IgD-negative memory B cell (primary cell): ENCODE results near the gene FAM170B. TPM values are rescaled to one million over a fixed set of nuclear protein-coding genes. Genes with fewer than 3 reads are reported as not detected.

Experiments used
- H3K27ac Mint-ChIP-seq, 3 donors: one replicate each; pipeline ENCODE4 v1.8.0; 2020 to 2022; ENCODE audit warnings: mild to moderate bottlenecking in 3 of 3, mixed read lengths in 3 of 3, moderate library complexity in 1 of 3
- H3K27me3 Mint-ChIP-seq: one replicate; pipeline ENCODE4 v1.8.0; 2021; ENCODE audit warnings: mixed read lengths
- H3K36me3 Mint-ChIP-seq: one replicate; pipeline ENCODE4 v1.8.0; 2020; ENCODE audit warnings: mild to moderate bottlenecking, mixed read lengths
- H3K4me1 Mint-ChIP-seq, 3 donors: one replicate each; pipeline ENCODE4 v1.8.0; 2020 to 2022; ENCODE audit warnings: mixed read lengths in 3 of 3, mild to moderate bottlenecking in 1 of 3
- H3K4me3 Mint-ChIP-seq, 4 donors: one replicate each; pipeline ENCODE4 v1.8.0; 2020 to 2022; ENCODE audit warnings: mild to moderate bottlenecking in 4 of 4, mixed read lengths in 4 of 4, moderate library complexity in 3 of 4
- H3K9me3 Mint-ChIP-seq, 3 donors: one replicate each; pipeline ENCODE4 v1.8.0; 2020 to 2021; ENCODE audit warnings: mixed read lengths in 3 of 3, mild to moderate bottlenecking in 1 of 3
- polyA plus RNA-seq: library from polyadenylated mRNA; unstranded; fragments of 300-500 nt; fragmentation: Illumina TruSeq; gene quantifications from one replicate; pipeline ENCODE4 v1.2.3, GENCODE V29; 2021

FAM170B gene
- polyA plus RNA-seq, 1 donor from 2014 or later, result not detected

DNA sequence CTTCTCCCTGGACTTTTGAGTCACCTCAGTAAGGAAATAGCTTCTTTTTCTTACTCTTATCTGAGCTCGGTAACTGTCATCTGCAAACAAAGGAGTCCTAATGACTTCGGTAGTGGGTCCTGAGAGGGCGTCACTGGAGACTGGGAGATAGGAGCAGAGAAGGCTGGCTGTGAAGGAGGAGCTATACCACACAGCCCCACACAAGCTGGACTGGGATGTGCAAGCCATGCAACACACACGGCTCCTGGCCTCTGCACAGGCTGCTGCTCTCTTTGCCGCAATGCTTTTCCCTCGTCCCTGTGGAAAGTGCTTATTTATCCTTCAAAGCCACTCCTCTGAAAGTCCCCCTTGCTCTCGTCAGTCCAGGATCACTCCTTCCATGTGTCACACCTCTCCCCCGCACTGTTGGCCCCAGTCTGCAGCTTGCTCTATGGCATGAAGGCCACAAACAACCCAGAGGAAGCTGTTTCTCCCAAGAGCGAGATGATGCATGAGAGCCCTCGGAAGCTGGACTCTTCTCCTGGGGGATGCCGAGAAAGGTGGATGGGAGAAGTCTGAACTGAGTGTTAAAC lies 39.5 kb upstream of the FAM170B start:
- peaks cover 48 to 68% (median 64%) of the 10 kb centered on the region in 3 donors for H3K4me1 Mint-ChIP-seq
- H3K9me3 Mint-ChIP-seq, result no peaks in the 10 kb centered on the region
- no peak overlapping the region for H3K4me3 Mint-ChIP-seq
- H3K36me3 Mint-ChIP-seq, result no peaks in the 10 kb centered on the region
- H3K27me3 Mint-ChIP-seq, result no peaks in the 10 kb centered on the region
- H3K27ac Mint-ChIP-seq, result peak overlapping the region in 2 of 3 donors; percentile 43 to 79

DNA sequence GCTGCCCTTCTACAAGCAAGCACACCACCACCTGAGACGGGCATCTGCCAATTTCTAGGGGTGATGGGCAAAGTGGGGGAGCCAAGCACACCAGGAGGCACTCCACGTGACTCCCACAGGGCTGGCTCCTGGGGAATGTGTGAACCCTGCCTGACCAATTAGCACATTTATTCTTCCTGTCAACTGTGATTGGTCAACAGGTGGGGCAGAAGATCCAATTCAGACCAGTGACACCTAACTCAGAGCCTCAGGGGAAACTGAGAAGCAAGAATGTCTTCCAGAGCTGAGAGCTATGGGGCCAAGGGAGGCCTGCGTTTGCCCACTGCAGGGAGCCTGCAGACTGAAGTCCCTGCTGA lies 38.9 kb upstream of the FAM170B start:
- Mint-ChIP-seq H3K27me3 (no peaks in the 10 kb centered on the region), H3K36me3 (no peaks in the 10 kb centered on the region), H3K27ac (peak overlapping the region in 1 of 3 donors; percentile 37), H3K4me3 (no peak overlapping the region), H3K4me1 (peaks cover 43 to 66% (median 59%) of the 10 kb centered on the region in 3 donors), H3K9me3 (no peaks in the 10 kb centered on the region)

DNA sequence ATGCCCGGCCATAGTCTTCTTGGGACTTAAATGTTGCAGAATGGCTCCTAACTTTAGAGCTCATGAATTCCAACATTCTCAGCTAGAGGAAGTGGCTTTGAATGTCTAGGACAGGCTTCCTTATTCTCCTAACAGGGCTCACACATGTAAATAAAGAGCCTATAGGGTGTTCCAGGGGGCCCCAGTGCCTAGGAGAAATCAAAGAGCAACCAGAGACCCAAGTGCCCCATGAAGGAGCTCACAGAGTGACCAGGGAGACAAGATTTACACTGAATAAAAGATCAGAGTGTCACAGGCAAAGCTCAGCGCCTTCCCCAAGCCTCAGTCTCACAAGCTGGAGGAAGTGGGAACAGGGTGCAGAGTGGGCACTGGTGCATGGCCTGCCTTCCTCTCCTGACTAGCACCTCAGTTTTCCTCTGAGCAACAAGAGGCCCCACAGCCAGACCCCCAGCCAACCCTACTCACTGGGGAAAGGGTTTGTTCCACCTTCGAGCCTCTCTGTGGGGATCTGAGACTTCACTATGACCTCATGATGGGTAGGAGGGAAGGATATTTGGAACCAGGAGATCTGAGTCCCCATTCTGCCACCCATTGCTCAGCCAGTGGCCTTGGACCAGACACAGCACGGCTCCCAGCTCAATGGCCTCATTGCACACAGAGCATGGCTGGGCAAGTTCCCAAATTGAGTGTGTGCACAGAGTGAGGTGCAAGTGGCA lies 38.4 kb upstream of the FAM170B start:
- peak overlapping the region in 1 of 4 donors; percentile 82 for H3K4me3 Mint-ChIP-seq
- H3K9me3 Mint-ChIP-seq, result no peaks in the 10 kb centered on the region
- H3K27ac Mint-ChIP-seq, result peak overlapping the region in 2 of 3 donors; percentile 37 to 80
- H3K27me3 Mint-ChIP-seq, result no peaks in the 10 kb centered on the region
- no peaks in the 10 kb centered on the region for H3K36me3 Mint-ChIP-seq
- H3K4me1 Mint-ChIP-seq, result peaks cover 38 to 60% (median 53%) of the 10 kb centered on the region in 3 donors

DNA sequence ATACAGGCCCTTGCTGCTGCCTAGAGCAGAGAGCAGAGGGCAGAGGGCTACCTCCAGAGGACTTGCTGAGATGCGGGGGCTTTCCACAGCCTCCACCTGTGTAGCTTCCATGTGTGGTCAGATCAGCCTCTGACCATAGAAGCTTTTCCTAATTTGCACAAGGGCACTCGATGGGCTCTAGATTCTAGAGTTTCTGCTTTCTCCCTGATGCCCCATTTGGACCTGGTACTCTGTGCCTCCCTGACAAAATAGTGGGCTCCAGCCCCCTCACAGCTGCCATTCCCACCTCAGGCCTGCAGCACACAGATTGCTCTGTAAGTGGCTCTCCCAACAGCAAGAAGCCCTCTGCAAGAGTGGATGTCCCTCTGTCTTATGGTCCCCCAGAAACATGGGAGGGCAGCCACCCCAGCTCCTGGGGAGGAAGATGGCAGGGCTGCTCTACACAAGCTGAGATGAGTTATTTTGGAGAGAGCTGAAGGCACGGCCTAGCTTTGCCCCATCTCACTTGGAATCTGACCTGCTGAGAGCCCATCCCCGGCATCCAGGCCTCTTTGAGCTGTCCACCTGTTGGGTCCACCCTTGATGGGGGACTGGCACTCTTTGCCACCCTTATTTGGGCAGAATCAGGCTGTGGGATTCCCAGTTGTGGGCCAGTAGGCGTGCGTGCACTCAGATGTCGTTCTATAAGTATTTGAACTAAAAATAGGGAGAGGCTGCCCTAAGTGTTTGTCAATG lies 37.7 kb upstream of the FAM170B start:
- Mint-ChIP-seq H3K4me1 (peaks cover 36 to 56% (median 47%) of the 10 kb centered on the region in 3 donors), H3K27ac (peak overlapping the region in 1 of 3 donors; percentile 80), H3K9me3 (no peaks in the 10 kb centered on the region), H3K4me3 (peak overlapping the region in 2 of 4 donors; percentile 49 to 82), H3K27me3 (no peaks in the 10 kb centered on the region), H3K36me3 (peaks cover 3% of the 10 kb centered on the region)

DNA sequence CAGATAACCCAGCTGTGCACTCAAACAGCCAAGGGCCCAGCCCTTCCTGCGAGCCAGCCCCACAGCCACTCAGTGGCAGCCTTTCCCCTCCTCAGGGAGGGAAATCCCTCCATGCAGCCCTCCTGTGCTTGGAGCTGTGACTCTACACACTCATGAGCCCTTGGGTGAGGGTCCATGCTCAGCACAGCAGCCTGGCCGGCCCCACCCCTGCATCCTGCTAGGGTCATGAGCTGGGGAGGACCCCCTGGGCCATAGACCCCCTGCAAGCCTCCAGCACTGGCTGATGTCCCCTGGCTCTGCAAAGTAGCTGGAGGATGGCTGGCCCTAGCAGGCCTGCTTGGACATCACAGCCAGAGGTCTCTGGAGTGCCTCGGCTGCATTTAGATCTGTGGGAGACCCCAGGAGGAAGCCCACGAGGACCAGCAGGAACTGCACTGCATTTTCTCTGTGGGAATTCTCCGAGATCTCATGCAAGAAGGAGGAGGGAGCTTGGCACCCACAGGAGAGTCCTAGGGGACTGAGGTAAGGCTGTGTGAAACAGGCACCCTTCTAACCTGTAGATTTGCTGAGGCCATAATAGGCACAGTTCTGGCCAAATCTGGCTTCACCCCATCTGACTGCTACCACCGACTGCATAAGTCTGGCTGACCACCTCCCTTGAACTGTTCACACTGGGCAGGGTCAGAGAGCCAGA lies 37.0 kb upstream of the FAM170B start:
- Mint-ChIP-seq H3K9me3 (no peaks in the 10 kb centered on the region), H3K27me3 (no peaks in the 10 kb centered on the region), H3K36me3 (peaks cover 5% of the 10 kb centered on the region), H3K27ac (no peak overlapping the region), H3K4me3 (peak overlapping the region in 2 of 4 donors; percentile 49 to 54), H3K4me1 (peaks cover 34 to 53% (median 42%) of the 10 kb centered on the region in 3 donors)

DNA sequence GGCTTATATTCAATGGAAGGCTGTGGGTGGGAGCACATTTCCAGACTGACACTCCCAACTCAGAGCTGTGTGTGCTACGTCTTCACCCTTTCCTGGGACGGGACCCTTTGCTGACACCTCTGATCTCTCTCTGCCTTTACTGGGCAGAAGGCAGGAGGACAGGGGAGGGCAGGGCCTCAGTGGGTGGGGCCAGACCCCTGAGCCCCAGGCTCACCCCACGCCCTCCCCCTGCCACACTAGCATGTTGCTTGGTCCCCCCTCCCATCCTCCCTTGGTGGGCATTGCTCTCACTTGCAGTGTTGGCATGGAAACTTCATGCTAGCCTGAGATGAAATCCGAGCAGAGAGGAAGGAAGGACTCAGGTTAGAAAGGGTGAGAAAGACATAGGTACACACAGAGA lies 36.0 kb upstream of the FAM170B start:
- peak overlapping the region in 1 of 3 donors; percentile 39 for H3K27ac Mint-ChIP-seq

DNA sequence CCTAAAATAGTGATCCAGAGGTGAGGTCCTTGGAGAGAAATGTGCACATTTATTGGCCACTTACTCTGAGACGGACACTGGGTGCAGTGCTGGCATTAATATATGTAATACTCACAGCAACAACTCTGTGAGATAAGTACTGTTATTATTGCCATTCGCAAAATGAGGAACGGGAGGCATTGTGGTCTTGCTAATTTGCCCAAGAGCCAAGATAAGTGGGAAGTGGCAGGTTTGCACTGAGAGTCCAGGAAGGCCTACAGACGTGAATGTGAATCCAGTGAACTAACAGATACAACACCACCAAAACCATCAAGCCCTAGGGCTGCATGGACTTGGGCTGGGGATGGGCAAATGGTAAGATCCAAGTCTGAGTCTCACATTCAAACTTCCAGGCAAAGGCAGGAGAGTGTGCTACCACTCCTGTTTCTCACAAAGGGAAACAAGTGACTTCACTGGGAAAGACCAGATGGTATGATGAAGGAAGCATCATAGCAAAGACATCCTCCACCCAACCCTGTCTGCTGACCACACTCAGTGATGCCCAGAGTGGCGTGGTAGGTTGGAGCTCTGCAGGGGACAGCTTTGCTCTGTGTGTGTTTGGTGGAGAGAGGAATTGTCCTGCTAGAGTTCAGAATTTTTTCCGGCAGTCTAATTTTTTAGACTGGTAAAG lies 35.1 kb upstream of the FAM170B start:
- no peaks in the 10 kb centered on the region for H3K27me3 Mint-ChIP-seq
- H3K4me1 Mint-ChIP-seq, result peaks cover 33 to 47% (median 35%) of the 10 kb centered on the region in 3 donors
- H3K4me3 Mint-ChIP-seq, result peak overlapping the region in 2 of 4 donors; percentile 76 to 82
- H3K9me3 Mint-ChIP-seq, result no peaks in the 10 kb centered on the region
- H3K36me3 Mint-ChIP-seq, result peaks cover 8% of the 10 kb centered on the region
- peak overlapping the region in 1 of 3 donors; percentile 61 for H3K27ac Mint-ChIP-seq

More for the DNA sequence above, 36.0 kb upstream of the FAM170B start:
- Mint-ChIP-seq H3K27me3 (no peaks in the 10 kb centered on the region), H3K4me1 (peaks cover 32 to 48% (median 37%) of the 10 kb centered on the region in 3 donors), H3K9me3 (no peaks in the 10 kb centered on the region), H3K4me3 (no peak overlapping the region), H3K36me3 (peaks cover 5% of the 10 kb centered on the region)

DNA sequence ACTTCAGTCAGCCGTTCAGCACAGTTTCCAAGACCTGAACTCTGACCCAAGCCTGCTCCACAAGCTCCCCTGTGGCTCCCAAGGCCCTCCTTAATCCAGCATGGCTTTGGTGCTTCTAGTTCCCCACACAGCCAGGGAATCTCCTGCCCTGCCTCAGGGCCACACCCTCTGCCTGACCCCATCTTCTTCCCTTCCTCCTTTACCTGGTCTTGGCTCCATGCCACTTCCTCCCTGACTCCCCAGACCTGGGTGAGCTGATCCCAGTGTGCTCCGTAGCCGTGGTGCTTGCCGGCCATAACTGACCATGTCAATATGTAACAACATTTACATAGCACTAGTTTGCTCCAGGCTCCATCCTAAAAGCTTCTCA lies 34.3 kb upstream of the FAM170B start:
- Mint-ChIP-seq H3K4me3 (peak overlapping the region in 1 of 4 donors; percentile 60), H3K27me3 (no peaks in the 10 kb centered on the region), H3K9me3 (no peaks in the 10 kb centered on the region), H3K4me1 (peaks cover 29 to 42% (median 33%) of the 10 kb centered on the region in 3 donors), H3K36me3 (peaks cover 8% of the 10 kb centered on the region), H3K27ac (peak overlapping the region in 1 of 3 donors; percentile 7)

DNA sequence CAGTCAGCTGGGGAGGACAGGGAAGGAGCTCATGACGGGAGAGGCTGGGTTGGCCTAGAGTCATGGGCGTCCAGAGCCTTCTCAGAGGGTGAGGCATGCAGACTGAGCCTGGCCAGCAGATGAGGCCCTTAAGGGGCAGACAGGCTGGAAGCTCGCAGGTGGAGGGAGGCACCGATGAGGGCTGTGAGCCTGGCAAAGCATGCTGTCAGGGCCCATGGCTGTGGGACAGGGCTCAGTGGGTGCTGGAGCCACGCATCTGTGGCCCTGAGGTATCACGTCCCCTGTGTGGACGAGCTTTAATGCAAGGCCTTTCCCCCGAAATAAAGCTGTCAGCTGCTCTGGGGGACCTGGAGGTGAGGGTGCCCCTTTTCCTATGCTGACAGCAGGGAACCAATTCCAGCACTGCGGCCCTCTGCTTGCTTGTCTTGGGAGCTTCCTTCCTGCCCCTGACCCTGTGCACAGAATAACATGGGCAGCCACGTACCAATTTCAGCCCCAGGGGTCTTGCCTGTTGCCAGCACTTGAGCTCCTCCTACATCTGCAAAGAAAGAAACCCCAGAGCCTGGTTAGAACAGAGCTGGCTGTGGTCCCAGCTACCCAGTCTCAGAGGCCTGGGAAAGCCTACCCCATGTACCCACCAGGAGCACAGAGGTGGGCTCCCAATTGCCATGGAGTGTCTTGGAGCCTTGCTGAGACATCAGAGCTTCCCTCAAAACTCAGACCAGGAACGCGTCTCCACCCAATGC lies 33.8 kb upstream of the FAM170B start:
- Mint-ChIP-seq H3K27ac (peak overlapping the region in 1 of 3 donors; percentile 65), H3K9me3 (no peaks in the 10 kb centered on the region)

DNA sequence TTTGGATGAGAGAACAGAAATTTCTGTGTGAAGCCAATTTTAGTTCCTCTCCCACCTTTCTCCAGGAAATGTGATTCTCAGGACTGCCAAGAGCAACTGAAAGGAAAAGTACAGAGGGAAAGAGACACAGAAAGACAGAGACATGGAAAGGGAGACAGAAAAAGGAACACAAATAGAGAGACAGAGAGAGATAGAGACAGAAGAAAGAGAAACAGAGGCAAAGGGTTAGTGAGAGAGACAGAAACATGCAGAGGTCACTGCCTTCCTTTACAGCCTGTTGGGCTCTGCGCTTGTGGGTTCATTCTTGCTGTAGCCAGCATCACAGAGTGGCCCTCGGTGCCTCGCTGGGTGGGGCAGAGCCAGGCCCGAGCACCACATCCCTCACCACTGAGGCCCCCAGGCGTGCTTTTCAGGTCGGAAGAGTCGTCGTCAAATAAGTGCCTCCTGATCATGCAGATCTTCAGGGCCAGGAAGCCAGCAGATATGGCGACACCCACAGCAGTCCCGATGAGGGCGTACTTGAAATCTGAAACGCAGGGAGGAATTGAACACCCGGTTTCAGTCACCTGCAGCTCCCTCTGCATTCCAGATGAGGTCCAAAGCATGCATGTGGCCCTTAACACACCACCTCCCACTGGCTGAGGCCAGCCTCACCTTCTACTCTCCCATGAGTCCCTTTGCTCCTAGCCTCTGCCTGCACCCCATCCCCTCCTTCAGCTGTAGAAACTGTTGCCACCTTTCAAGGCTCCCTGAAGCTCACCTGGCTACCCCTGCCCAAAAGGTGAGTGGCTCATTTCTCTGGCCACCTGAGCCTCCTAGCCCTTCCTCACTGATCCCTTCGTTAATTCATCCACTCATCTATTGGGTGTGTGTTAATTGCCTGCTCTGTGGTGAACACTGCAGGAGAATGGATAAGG lies 32.9 kb upstream of the FAM170B start:
- H3K4me3 Mint-ChIP-seq, result no peak overlapping the region
- peaks cover 20 to 27% (median 23%) of the 10 kb centered on the region in 3 donors for H3K4me1 Mint-ChIP-seq
- H3K27me3 Mint-ChIP-seq, result no peaks in the 10 kb centered on the region
- peaks cover 8% of the 10 kb centered on the region for H3K36me3 Mint-ChIP-seq
- H3K27ac Mint-ChIP-seq, result peak overlapping the region in 1 of 3 donors; percentile 65
- no peaks in the 10 kb centered on the region for H3K9me3 Mint-ChIP-seq

More for the DNA sequence above, 33.8 kb upstream of the FAM170B start:
- peaks cover 29 to 36% (median 29%) of the 10 kb centered on the region in 3 donors for H3K4me1 Mint-ChIP-seq
- no peak overlapping the region for H3K4me3 Mint-ChIP-seq
- H3K27me3 Mint-ChIP-seq, result no peaks in the 10 kb centered on the region
- peaks cover 8% of the 10 kb centered on the region for H3K36me3 Mint-ChIP-seq

DNA sequence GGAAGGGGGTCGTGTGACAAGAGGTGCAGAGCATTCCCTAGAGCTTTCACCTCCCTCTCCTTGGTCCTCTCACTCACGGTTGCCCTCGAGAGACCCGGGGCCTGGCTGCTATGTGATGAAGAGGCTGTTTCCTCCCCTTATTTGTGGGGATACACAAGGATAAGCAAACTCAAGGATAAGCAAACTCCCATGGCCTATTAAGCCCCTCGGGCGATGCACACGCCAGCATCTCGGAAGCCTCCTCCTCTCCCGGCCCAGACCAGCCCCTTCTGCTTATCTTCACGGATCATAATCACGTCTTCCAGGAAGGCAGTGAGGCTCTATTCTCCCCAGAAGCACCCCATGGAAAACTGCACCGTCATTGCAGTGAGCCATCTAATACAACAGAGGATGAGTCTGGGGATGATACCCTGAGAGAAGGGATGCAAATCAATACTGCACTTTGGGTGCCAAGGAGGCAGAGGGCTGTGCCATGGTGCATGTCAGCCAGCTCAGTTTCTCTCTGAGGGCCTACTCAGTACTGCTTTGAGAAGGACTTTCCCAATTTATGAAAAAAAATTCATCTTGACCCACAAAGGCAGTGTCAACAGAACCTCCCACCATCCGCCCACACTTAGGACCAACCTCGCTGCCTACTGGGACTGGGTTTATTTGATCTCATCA lies 32.1 kb upstream of the FAM170B start:
- peaks cover 18 to 22% (median 21%) of the 10 kb centered on the region in 3 donors for H3K4me1 Mint-ChIP-seq
- H3K4me3 Mint-ChIP-seq, result peak overlapping the region in 1 of 4 donors; percentile 30
- H3K9me3 Mint-ChIP-seq, result no peaks in the 10 kb centered on the region
- H3K36me3 Mint-ChIP-seq, result peaks cover 8% of the 10 kb centered on the region
- H3K27me3 Mint-ChIP-seq, result no peaks in the 10 kb centered on the region
- H3K27ac Mint-ChIP-seq, result no peak overlapping the region

DNA sequence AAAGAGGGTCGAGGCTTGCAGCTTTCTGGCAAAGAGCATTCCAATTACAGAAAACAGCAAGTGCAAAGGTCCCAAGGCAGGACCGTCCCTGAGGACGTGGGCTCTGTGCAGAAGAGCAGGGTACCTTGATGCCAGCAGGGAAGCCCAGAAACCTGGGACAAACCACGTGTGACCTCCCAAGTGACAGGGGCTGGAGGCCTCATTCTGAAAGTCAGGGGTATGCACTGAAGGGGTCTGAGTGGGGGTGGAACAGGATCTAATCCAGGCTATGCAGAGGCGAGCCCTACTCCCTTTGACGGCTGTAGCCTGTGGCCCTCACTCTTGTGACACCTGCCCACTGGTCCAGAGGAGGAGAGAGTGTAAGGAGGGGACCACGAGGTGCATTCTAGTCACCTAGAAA lies 31.4 kb upstream of the FAM170B start:
- H3K4me1 Mint-ChIP-seq, result peaks cover 18 to 22% (median 20%) of the 10 kb centered on the region in 3 donors
- no peaks in the 10 kb centered on the region for H3K27me3 Mint-ChIP-seq
- H3K9me3 Mint-ChIP-seq, result no peaks in the 10 kb centered on the region
- peaks cover 8% of the 10 kb centered on the region for H3K36me3 Mint-ChIP-seq
- peak overlapping the region in 1 of 3 donors; percentile 65 for H3K27ac Mint-ChIP-seq
- no peak overlapping the region for H3K4me3 Mint-ChIP-seq
